Chondrocyte (in vitro differentiated cells): ENCODE data around the gene MAGI3. TPM values are rescaled to one million over a fixed set of nuclear protein-coding genes. Genes with fewer than 3 reads are reported as not detected.

Experiments
- DNase-seq: peaks from one replicate; pipeline ENCODE4 v3.0.0; 2021; ENCODE audit warnings: mixed read lengths, low spot score
- H3K27ac Mint-ChIP-seq: one replicate; pipeline ENCODE4 v1.8.0; 2021; ENCODE audit warnings: mild to moderate bottlenecking, moderate library complexity, mixed read lengths; ENCODE audit not compliant: unreplicated experiment
- H3K27me3 Mint-ChIP-seq: 2 replicates; pipeline ENCODE4 v1.8.0; 2021; ENCODE audit warnings: low read depth, mixed read lengths
- H3K36me3 Mint-ChIP-seq: 2 replicates; pipeline ENCODE4 v1.8.0; 2021; ENCODE audit warnings: low read depth, mixed read lengths
- H3K4me1 Mint-ChIP-seq: 2 replicates; pipeline ENCODE4 v1.8.0; 2021; ENCODE audit warnings: low read depth, mild to moderate bottlenecking, mixed read lengths
- H3K4me3 Mint-ChIP-seq: one replicate; pipeline ENCODE4 v1.8.0; 2021; ENCODE audit warnings: mild to moderate bottlenecking, moderate library complexity, mixed read lengths; ENCODE audit not compliant: unreplicated experiment
- H3K9me3 Mint-ChIP-seq: 2 replicates; pipeline ENCODE4 v1.8.0; 2021; ENCODE audit warnings: low read depth, mixed read lengths
- total RNA-seq: library from RNA; stranded (reverse); gene quantifications from 3 replicates; pipeline ENCODE4 v1.2.1, GENCODE V29; 2021
- TF ChIP-seq, protein P1 (sequence below): fragments of 200-600 bp; sonication (generic); IDR thresholded peaks from 2 replicates; pipeline ENCODE4 v1.5.0; 2021; ENCODE audit warnings: antibody characterized with exemption, mild to moderate bottlenecking, moderate library complexity

The MAGI3 gene
- total RNA-seq, 1 donor from 2014 or later: 8.8 TPM

- no peak overlapping the region for H3K27ac Mint-ChIP-seq
These were observed 2.2 kb upstream of the MAGI3 start for GRCh38 chr1:113388017-113388620.

GRCh38 chr1:113388621-113389358 lies 1.5 kb upstream of the MAGI3 start:
- Mint-ChIP-seq H3K4me3 (peak overlapping the region; percentile 87), H3K4me1 (peaks cover 34% of the 10 kb centered on the region), H3K9me3 (no peaks in the 10 kb centered on the region), H3K36me3 (no peaks in the 10 kb centered on the region), H3K27ac (peak overlapping the region; percentile 4), H3K27me3 (no peaks in the 10 kb centered on the region)
- TF ChIP-seq, protein P1, sequence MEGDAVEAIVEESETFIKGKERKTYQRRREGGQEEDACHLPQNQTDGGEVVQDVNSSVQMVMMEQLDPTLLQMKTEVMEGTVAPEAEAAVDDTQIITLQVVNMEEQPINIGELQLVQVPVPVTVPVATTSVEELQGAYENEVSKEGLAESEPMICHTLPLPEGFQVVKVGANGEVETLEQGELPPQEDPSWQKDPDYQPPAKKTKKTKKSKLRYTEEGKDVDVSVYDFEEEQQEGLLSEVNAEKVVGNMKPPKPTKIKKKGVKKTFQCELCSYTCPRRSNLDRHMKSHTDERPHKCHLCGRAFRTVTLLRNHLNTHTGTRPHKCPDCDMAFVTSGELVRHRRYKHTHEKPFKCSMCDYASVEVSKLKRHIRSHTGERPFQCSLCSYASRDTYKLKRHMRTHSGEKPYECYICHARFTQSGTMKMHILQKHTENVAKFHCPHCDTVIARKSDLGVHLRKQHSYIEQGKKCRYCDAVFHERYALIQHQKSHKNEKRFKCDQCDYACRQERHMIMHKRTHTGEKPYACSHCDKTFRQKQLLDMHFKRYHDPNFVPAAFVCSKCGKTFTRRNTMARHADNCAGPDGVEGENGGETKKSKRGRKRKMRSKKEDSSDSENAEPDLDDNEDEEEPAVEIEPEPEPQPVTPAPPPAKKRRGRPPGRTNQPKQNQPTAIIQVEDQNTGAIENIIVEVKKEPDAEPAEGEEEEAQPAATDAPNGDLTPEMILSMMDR: peak; percentile 10
- DNase-seq: no peak

More at GRCh38 chr1:113388017-113388620, 2.2 kb upstream of the MAGI3 start:
- H3K9me3 Mint-ChIP-seq: no peaks in the 10 kb centered on the region
- H3K36me3 Mint-ChIP-seq: no peaks in the 10 kb centered on the region
- no peak overlapping the region for H3K4me3 Mint-ChIP-seq
- TF ChIP-seq, protein P1: no peak
- H3K4me1 Mint-ChIP-seq: peaks cover 33% of the 10 kb centered on the region
- DNase-seq: no peak
- H3K27me3 Mint-ChIP-seq: no peaks in the 10 kb centered on the region

DNA sequence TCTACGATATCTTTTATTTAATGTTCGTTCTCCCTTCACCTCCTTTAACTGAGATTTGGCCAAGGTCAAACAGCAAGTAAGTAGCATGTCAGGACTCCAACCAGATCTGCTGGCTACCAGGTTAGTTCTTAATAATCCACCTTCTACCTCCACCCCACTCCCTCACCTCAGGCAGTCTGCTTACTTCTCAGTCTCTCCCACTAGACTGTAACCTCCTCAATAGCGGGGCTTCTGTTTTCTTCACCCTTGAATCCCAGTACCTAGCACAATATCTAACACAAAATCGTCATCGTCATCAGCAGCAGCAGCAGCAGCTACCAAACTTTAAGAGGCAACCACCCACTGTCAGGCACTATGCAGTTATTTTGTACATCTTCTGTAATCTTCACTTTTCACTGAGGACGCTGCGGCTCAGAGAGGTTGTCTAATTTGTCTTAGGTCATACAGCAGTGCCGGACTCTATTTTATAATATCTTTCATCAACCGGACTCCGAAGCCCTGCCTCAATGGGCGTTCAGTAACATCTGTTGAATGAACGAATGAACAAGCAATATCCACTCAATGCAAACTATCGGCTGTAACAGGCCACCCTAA lies 859 bp upstream of the MAGI3 start:
- Mint-ChIP-seq H3K4me3 (peak overlapping the region; percentile 87), H3K27ac (peak overlapping the region; percentile 95), H3K36me3 (no peaks in the 10 kb centered on the region), H3K27me3 (no peaks in the 10 kb centered on the region), H3K9me3 (no peaks in the 10 kb centered on the region), H3K4me1 (peaks cover 34% of the 10 kb centered on the region)
- no peak for DNase-seq
- TF ChIP-seq, protein P1: no peak

GRCh38 chr1:113390871-113391648 lies 745 bp downstream of the MAGI3 start:
- TF ChIP-seq, protein P1: no peak
- Mint-ChIP-seq H3K9me3 (no peaks in the 10 kb centered on the region), H3K36me3 (no peaks in the 10 kb centered on the region), H3K4me1 (peaks cover 38% of the 10 kb centered on the region), H3K4me3 (peak overlapping the region; percentile 87), H3K27me3 (no peaks in the 10 kb centered on the region), H3K27ac (no peak overlapping the region)
- no peak for DNase-seq
